ENCODE data around the gene ATIC. TPM values are rescaled to one million over a fixed set of nuclear protein-coding genes. Genes with fewer than 3 reads are reported as not detected.

The ATIC gene
- total and polyA plus RNA-seq, 7 experiments from 2014 or later: 62.1 to 205 (median 85.2) TPM

DNA sequence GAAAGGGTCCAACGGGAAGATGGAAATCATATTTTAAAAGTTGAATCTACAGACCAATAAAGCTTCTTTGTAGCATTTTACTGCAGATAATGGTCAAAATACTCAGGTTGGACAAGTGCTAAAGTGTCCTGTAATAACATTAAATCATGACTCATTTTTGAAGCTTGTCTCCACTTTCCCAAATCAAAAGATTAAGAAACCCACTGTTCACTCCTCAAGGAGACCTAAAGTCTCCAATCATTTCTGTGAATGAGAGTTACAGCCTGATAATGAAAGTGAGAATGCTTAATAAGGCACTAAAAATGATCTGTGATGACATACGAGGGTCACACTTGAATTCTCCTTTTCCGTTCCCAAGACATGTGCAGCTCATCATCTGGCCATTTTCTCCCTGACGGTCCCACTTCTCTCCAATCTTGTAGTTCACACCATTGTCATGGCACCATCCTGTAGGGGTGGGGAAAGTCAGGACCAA lies 53.4 kb downstream of the ATIC start:
- ATAC-seq (no peak), DNase-seq (no peak)
- Mint-ChIP-seq H3K27ac (peak overlapping the region in 1 of 9 donors; percentile 27), H3K27me3 (no peaks in the 10 kb centered on the region), H3K9me3 (peaks cover 0 to 3% (median 0%) of the 10 kb centered on the region in 11 donors), H3K4me3 (no peak overlapping the region), H3K36me3 (peaks cover 18 to 50% (median 37%) of the 10 kb centered on the region in 5 donors), H3K4me1 (peaks cover 0 to 2% (median 0%) of the 10 kb centered on the region in 7 donors)
- ChIA-PET CTCF (no interaction called here), POLR2A (no interaction called here)
- Histone ChIP-seq H3K4me1 (ENCODE audit: control insufficient read depth in 2 of 2, insufficient read depth in 2 of 2, low read length in 2 of 2) (no peaks in the 10 kb centered on the region), H3K4me3 (ENCODE audit: low read length) (no peak overlapping the region), H3K9me3 (ENCODE audit: control insufficient read depth in 2 of 3, low read length in 3 of 3) (no peaks in the 10 kb centered on the region), H3K27ac (ENCODE audit: low read depth, low read length) (no peak overlapping the region), H3K27me3 (ENCODE audit: control insufficient read depth in 2 of 2, insufficient read depth in 2 of 2, low read length in 2 of 2) (no peaks in the 10 kb centered on the region), H3K36me3 (ENCODE audit: control insufficient read depth in 2 of 3, insufficient read depth in 3 of 3, low read length in 3 of 3) (peaks cover 0 to 11% (median 0%) of the 10 kb centered on the region in 3 experiments)
- intact Hi-C loops (cut with micrococcal nuclease): no loop called here

DNA sequence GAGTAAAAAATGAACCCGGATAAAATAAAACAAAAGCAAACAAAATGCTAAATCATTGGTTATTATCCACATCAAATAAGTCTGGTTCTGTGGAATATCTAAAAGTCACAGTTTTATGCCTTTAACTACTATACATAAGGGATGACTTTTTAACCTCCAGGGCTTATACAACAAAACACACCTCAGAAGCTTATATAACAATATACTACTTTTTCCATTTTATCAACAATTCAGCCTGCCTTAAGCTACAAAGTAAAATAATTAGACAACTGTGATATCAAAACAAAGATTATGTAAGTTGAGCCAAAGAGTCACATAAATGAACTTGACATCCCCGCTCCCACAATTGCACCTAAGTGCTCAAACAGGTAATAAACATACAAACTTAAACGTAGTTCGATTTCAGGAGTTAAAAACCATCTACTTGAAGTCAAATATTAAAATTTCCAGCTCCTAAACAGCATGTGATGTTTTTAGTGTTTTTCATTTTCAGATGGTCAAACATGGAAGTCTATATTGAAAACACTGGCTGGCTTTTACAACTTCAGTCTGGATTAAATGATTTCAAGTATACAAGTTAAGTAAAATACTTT lies 54.7 kb downstream of the ATIC start:
- Mint-ChIP-seq H3K27me3 (no peaks in the 10 kb centered on the region), H3K4me1 (peaks cover 0 to 2% (median 0%) of the 10 kb centered on the region in 7 donors), H3K4me3 (no peak overlapping the region), H3K36me3 (peaks cover 18 to 47% (median 33%) of the 10 kb centered on the region in 5 donors), H3K27ac (no peak overlapping the region), H3K9me3 (peaks cover 0 to 3% (median 0%) of the 10 kb centered on the region in 11 donors)
- ChIA-PET CTCF (no interaction called here), POLR2A (no interaction called here)
- H3K27me3 ChIP-seq (ENCODE audit: control insufficient read depth in 2 of 2, insufficient read depth in 2 of 2, low read length in 2 of 2): no peaks in the 10 kb centered on the region
- intact Hi-C loops (cut with micrococcal nuclease): no loop called here
- DNase-seq (no peak), ATAC-seq (no peak)
- H3K4me1 ChIP-seq (ENCODE audit: control insufficient read depth in 2 of 2, insufficient read depth in 2 of 2, low read length in 2 of 2): no peaks in the 10 kb centered on the region
- no peak overlapping the region for H3K4me3 ChIP-seq (ENCODE audit: low read length)
- H3K9me3 ChIP-seq (ENCODE audit: control insufficient read depth in 2 of 3, low read length in 3 of 3): no peaks in the 10 kb centered on the region
- H3K36me3 ChIP-seq (ENCODE audit: control insufficient read depth in 2 of 3, insufficient read depth in 3 of 3, low read length in 3 of 3): peaks cover 0 to 11% (median 0%) of the 10 kb centered on the region in 3 experiments
- H3K27ac ChIP-seq (ENCODE audit: low read depth, low read length): no peak overlapping the region

DNA sequence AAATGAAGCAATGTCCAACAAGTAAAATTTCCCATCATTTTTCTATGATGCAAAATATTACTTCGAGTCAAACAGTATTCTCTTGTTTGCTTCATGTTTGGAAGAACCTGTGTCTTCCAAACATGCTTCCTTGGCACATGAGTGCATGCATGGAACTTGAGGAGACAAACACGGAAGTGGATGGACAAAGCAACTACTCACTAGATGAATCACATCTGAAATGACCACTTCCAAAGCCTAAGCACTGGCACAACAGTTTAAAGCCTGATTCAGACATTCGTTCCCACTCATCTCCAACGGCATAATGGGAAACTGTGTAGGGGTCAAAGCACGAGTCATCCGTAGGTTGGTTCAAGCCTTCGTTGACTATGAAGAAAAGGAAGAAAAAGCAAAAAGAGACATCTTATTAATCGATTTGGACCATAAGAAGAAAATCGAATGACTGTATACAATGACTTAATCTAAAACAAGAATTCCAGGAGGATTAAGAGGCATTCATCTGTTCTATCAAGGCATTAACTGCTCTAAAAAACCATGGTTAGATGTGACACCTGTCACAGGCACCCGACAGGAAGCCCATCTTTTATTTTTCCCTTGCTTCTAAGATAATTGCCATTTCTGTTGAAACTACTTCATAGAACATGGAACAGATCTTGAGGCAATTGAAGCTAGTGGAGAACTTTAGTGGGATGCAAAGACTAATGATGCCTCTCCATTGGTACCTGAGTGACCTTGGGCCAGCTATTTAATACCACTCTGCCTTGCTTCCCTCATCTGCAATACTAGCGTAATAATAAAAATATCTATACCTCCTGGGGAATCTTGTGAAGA lies 56.0 kb downstream of the ATIC start:
- H3K27ac ChIP-seq (ENCODE audit: low read depth, low read length): no peak overlapping the region
- H3K4me1 ChIP-seq (ENCODE audit: control insufficient read depth in 2 of 2, insufficient read depth in 2 of 2, low read length in 2 of 2): no peaks in the 10 kb centered on the region
- Mint-ChIP-seq H3K27ac (no peak overlapping the region), H3K4me1 (peaks cover 0 to 2% (median 0%) of the 10 kb centered on the region in 7 donors), H3K36me3 (peaks cover 11 to 40% (median 22%) of the 10 kb centered on the region in 5 donors), H3K27me3 (no peaks in the 10 kb centered on the region), H3K9me3 (peaks cover 0 to 3% (median 0%) of the 10 kb centered on the region in 11 donors), H3K4me3 (no peak overlapping the region)
- H3K27me3 ChIP-seq (ENCODE audit: control insufficient read depth in 2 of 2, insufficient read depth in 2 of 2, low read length in 2 of 2): no peaks in the 10 kb centered on the region
- ATAC-seq (no peak), DNase-seq (no peak)
- no peaks in the 10 kb centered on the region for H3K9me3 ChIP-seq (ENCODE audit: control insufficient read depth in 2 of 3, low read length in 3 of 3)
- intact Hi-C loops (cut with micrococcal nuclease): no loop called here
- POLR2A ChIA-PET: no interaction called here
- H3K36me3 ChIP-seq (ENCODE audit: control insufficient read depth in 2 of 3, insufficient read depth in 3 of 3, low read length in 3 of 3): peaks cover 0 to 4% (median 0%) of the 10 kb centered on the region in 3 experiments
- H3K4me3 ChIP-seq (ENCODE audit: low read length): no peak overlapping the region
- CTCF ChIA-PET: no interaction called here

DNA sequence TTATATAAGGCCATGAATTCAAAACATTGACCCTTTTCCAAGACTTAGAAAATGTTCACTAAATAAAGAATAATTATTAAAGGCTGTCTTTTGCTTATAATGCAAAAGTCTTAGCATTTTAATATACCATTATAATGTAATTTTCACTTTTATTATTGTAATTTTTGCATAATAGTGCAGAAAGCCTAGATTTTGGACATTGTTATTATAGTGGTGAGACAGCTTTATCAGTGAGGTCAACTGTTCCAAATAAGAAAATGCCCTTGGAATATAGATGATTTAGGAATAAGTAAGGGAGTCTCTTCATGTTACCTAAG lies 56.6 kb downstream of the ATIC start:
- no peak overlapping the region for H3K4me3 ChIP-seq (ENCODE audit: low read length)
- ChIA-PET POLR2A (no interaction called here), CTCF (no interaction called here)
- Mint-ChIP-seq H3K9me3 (peaks cover 0 to 3% (median 0%) of the 10 kb centered on the region in 11 donors), H3K27ac (no peak overlapping the region), H3K4me1 (no peaks in the 10 kb centered on the region), H3K27me3 (no peaks in the 10 kb centered on the region), H3K36me3 (peaks cover 6 to 40% (median 17%) of the 10 kb centered on the region in 5 donors), H3K4me3 (no peak overlapping the region)
- intact Hi-C loops (cut with micrococcal nuclease): no loop called here
- no peaks in the 10 kb centered on the region for H3K27me3 ChIP-seq (ENCODE audit: control insufficient read depth in 2 of 2, insufficient read depth in 2 of 2, low read length in 2 of 2)
- H3K27ac ChIP-seq (ENCODE audit: low read depth, low read length): no peak overlapping the region
- no peaks in the 10 kb centered on the region for H3K4me1 ChIP-seq (ENCODE audit: control insufficient read depth in 2 of 2, insufficient read depth in 2 of 2, low read length in 2 of 2)
- no peak for ATAC-seq
- H3K9me3 ChIP-seq (ENCODE audit: control insufficient read depth in 2 of 3, low read length in 3 of 3): no peaks in the 10 kb centered on the region
- peaks cover 0 to 4% (median 0%) of the 10 kb centered on the region in 3 experiments for H3K36me3 ChIP-seq (ENCODE audit: control insufficient read depth in 2 of 3, insufficient read depth in 3 of 3, low read length in 3 of 3)
- no peak for DNase-seq

DNA sequence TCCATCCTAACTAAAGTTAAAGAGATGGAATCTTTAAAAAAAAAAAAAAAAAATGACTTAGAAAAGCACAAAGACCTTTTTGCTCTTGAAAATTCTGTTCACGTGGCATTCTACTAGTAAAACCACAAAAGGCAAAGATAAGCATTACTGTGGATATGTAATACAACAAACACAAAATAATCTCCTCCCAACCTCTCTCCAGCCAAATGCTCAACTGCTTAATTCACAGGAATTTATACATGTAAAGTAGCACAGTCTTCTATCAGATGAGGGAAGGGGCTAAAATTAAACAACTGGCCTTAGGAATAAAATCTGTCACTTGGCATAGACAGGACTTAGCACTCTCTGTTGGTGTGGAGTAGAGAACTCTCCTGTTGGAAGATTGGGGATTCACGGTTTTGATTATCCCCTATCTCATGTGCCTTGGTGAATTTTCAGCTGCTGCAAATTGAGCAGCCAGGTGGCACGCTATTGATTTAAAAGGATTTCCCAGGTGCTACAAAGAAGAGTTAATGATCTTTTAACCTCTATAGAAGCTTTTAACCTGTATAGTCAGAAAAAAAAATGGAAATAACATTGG lies 57.4 kb downstream of the ATIC start:
- Mint-ChIP-seq H3K9me3 (peaks cover 0 to 3% (median 0%) of the 10 kb centered on the region in 11 donors), H3K4me3 (no peak overlapping the region), H3K4me1 (no peaks in the 10 kb centered on the region), H3K36me3 (peaks cover 6 to 39% (median 13%) of the 10 kb centered on the region in 5 donors), H3K27ac (no peak overlapping the region), H3K27me3 (no peaks in the 10 kb centered on the region)
- H3K27me3 ChIP-seq (ENCODE audit: control insufficient read depth in 2 of 2, insufficient read depth in 2 of 2, low read length in 2 of 2): no peaks in the 10 kb centered on the region
- H3K27ac ChIP-seq (ENCODE audit: low read depth, low read length): no peak overlapping the region
- H3K4me3 ChIP-seq (ENCODE audit: low read length): no peak overlapping the region
- DNase-seq (no peak), ATAC-seq (no peak)
- POLR2A ChIA-PET: no interaction called here
- H3K36me3 ChIP-seq (ENCODE audit: control insufficient read depth in 2 of 3, insufficient read depth in 3 of 3, low read length in 3 of 3): peaks cover 0 to 4% (median 0%) of the 10 kb centered on the region in 3 experiments
- H3K4me1 ChIP-seq (ENCODE audit: control insufficient read depth in 2 of 2, insufficient read depth in 2 of 2, low read length in 2 of 2): no peaks in the 10 kb centered on the region
- CTCF ChIA-PET: no interaction called here
- intact Hi-C loops (cut with micrococcal nuclease): no loop called here
- no peaks in the 10 kb centered on the region for H3K9me3 ChIP-seq (ENCODE audit: control insufficient read depth in 2 of 3, low read length in 3 of 3)

DNA sequence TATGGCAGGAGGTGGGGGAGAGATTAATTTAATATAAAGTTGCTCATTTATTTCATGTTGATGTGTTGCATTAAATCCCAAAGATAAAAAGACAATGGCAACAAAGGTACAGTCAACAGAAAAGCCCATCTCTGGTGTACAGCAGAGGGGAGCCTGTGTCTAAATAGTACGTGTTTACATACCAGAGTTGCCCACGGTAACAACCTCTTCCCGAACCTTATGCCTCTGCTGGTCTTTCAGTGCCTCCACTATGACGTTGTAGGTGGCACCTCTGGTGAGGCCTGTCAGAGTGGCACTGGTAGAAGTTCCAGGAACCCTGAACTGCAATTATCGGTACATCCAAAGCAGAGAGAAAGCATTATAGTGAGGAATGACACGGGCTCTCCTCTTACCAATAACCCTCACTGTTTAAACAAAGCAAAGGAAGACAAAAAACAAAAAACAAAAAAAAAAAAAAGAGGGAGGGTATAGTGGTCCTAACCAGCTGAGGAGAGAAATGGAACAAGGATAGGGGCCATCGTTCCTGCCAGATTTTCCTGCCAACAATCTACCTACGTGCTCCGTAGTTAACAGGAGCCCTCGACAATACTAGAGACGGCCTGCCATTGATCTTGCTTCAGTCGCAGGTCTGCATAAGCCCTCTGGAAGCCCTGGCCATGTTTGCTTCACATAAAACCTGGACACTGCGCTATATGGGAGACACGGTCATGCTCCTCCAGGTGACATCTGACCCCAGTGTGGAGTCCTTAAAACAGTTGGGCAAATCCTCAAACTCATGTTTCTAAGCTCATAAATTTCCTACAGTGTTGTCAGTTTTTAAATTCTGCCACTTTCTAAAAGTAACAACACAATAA lies 58.5 kb downstream of the ATIC start:
- intact Hi-C loops (cut with micrococcal nuclease): no loop called here
- no peaks in the 10 kb centered on the region for H3K4me1 Mint-ChIP-seq
- no peak for DNase-seq

More for the DNA sequence above, 58.5 kb downstream of the ATIC start:
- Mint-ChIP-seq H3K4me3 (no peak overlapping the region), H3K27ac (peak overlapping the region in 1 of 9 donors; percentile 26), H3K9me3 (peaks cover 0 to 4% (median 0%) of the 10 kb centered on the region in 11 donors), H3K27me3 (no peaks in the 10 kb centered on the region), H3K36me3 (peaks cover 0 to 41% (median 15%) of the 10 kb centered on the region in 5 donors)
- Histone ChIP-seq H3K36me3 (ENCODE audit: control insufficient read depth in 2 of 3, insufficient read depth in 3 of 3, low read length in 3 of 3) (no peaks in the 10 kb centered on the region), H3K9me3 (ENCODE audit: control insufficient read depth in 2 of 3, low read length in 3 of 3) (no peaks in the 10 kb centered on the region), H3K27ac (ENCODE audit: low read depth, low read length) (no peak overlapping the region), H3K4me1 (ENCODE audit: control insufficient read depth in 2 of 2, insufficient read depth in 2 of 2, low read length in 2 of 2) (no peaks in the 10 kb centered on the region), H3K4me3 (ENCODE audit: low read length) (no peak overlapping the region), H3K27me3 (ENCODE audit: control insufficient read depth in 2 of 2, insufficient read depth in 2 of 2, low read length in 2 of 2) (no peaks in the 10 kb centered on the region)
- CTCF ChIA-PET: no interaction called here
- POLR2A ChIA-PET: no interaction called here
- no peak for ATAC-seq

Measured in naive thymus-derived CD4-positive, alpha-beta T cell (primary cell).